Activated naive CD8-positive, alpha-beta T cell treated with anti-CD3 and anti-CD28 coated beads for 36 hours (primary cell): ENCODE data around the gene EMC1. TPM values are rescaled to one million over a fixed set of nuclear protein-coding genes. Genes with fewer than 3 reads are reported as not detected.
"Not testable (repeated sequence)": the region's sequence is repeated elsewhere in the genome, so short reads cannot be mapped to it uniquely, and the experiment has no call there.

Source experiments
- DNase-seq: peaks from one replicate; pipeline ENCODE4 v3.0.0; 2021
- H3K27ac Mint-ChIP-seq: one replicate; pipeline ENCODE4 v1.8.0; 2022; ENCODE audit warnings: mild to moderate bottlenecking, moderate library complexity, mixed read lengths
- H3K27me3 Mint-ChIP-seq: one replicate; pipeline ENCODE4 v1.8.0; 2022; ENCODE audit warnings: mild to moderate bottlenecking, mixed read lengths
- H3K36me3 Mint-ChIP-seq: one replicate; pipeline ENCODE4 v1.8.0; 2021; ENCODE audit warnings: mild to moderate bottlenecking, mixed read lengths
- H3K4me1 Mint-ChIP-seq: one replicate; pipeline ENCODE4 v1.8.0; 2021; ENCODE audit warnings: mixed read lengths
- H3K4me3 Mint-ChIP-seq: one replicate; pipeline ENCODE4 v1.8.0; 2022; ENCODE audit warnings: mild to moderate bottlenecking, moderate library complexity, mixed read lengths
- H3K9me3 Mint-ChIP-seq: one replicate; pipeline ENCODE4 v1.8.0; 2022; ENCODE audit warnings: mixed read lengths
- total RNA-seq, 2 experiments: library from RNA; stranded (reverse); gene quantifications; one replicate each; pipeline ENCODE4 v1.2.3, GENCODE V29; 2021

EMC1 gene
- total RNA-seq, 2 experiments from 2014 or later, result 49.9 to 53.8 TPM

DNA sequence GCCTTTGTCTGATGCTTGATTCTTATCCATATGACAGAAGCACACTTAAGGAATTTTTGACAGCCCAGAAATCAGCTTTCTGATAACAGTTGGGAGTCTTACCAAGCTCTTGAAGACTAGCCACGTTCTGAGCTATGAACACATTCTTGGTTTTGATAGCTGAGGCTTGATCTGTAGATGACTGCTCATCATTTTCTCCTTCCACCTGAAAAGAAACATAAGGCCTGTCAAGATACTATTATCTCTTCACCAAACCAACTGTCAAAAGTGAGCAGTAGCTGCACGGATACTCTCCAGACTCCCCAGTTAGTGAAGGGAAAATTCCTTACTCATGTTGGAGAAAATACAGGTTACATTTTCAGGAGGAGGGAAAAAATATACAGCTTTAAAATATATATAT, 53.5 kb downstream of the EMC1 start:
- H3K36me3 Mint-ChIP-seq, result peaks cover 21% of the 10 kb centered on the region
- H3K27me3 Mint-ChIP-seq, result no peaks in the 10 kb centered on the region
- H3K9me3 Mint-ChIP-seq, result no peaks in the 10 kb centered on the region

DNA sequence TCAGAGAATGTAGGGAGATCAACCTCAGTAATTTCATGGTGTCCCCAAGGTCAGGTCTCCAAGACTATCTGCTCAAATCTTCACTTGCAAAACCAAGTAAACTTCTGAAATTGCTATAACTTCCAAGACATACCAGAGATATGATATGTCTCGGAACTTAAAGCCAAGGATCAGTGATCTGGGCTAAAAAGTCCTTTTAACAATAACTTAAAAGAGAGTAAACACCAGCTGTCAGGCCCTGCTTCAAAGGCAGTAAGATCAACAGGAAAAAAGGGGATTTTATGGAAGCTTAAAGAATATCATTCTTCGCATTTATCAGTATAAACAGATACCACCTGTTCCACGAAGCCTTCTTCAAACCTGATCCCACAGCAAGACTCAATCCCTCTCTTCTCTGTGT, 55.0 kb downstream of the EMC1 start:
- Mint-ChIP-seq H3K4me1 (no peaks in the 10 kb centered on the region), H3K4me3 (no peak overlapping the region), H3K27ac (no peak overlapping the region), H3K36me3 (peaks cover 29% of the 10 kb centered on the region), H3K27me3 (no peaks in the 10 kb centered on the region), H3K9me3 (no peaks in the 10 kb centered on the region)
- DNase-seq, result no peak

More for the DNA sequence above, 53.5 kb downstream of the EMC1 start:
- DNase-seq, result no peak
- H3K27ac Mint-ChIP-seq, result no peak overlapping the region
- peaks cover 14% of the 10 kb centered on the region for H3K4me1 Mint-ChIP-seq
- H3K4me3 Mint-ChIP-seq, result no peak overlapping the region

DNA sequence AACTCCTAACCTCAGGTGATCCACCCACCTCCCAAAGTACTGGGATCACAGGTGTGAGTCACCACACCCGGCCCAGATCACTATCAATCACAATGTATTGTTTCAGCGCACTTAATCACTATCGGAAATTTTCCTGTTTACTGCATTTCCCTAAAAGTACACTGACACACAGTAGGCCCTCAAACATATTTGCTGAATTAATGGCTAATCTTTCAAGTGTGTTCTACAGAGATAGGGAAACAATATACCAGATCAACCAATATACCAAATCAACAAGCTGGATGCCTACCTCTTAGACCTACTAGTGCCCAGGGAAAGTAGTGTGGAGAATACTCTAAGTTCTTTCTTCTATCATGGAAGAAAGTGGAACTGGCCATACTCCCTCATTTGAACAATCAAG, 58.3 kb downstream of the EMC1 start:
- H3K36me3 Mint-ChIP-seq, result peaks cover 40% of the 10 kb centered on the region
- peaks cover 3% of the 10 kb centered on the region for H3K4me1 Mint-ChIP-seq
- no peak for DNase-seq
- H3K27me3 Mint-ChIP-seq, result no peaks in the 10 kb centered on the region
- H3K27ac Mint-ChIP-seq, result no peak overlapping the region
- H3K4me3 Mint-ChIP-seq, result no peak overlapping the region
- H3K9me3 Mint-ChIP-seq, result no peaks in the 10 kb centered on the region

DNA sequence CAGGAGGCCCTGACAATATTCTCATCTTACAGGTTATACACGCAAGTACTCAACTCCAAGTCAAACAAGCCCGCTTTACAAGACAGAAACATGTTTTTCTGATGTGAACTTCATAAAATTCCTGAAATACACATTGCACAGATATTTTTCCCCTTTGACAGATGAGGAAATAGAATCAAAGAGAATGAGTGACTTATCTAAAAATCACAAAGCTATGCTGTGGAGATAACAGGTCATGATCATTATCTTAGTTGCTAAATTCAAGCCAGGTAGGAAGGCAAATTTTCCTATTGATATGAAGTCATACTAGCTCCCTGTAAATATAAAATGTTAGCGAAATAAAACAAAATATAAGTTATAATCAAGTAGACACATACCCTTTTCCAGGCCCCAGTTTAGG, 59.5 kb downstream of the EMC1 start:
- Mint-ChIP-seq H3K36me3 (peaks cover 42% of the 10 kb centered on the region), H3K9me3 (no peaks in the 10 kb centered on the region), H3K4me1 (peaks cover 9% of the 10 kb centered on the region), H3K27me3 (no peaks in the 10 kb centered on the region), H3K27ac (no peak overlapping the region), H3K4me3 (no peak overlapping the region)
- DNase-seq, result no peak

DNA sequence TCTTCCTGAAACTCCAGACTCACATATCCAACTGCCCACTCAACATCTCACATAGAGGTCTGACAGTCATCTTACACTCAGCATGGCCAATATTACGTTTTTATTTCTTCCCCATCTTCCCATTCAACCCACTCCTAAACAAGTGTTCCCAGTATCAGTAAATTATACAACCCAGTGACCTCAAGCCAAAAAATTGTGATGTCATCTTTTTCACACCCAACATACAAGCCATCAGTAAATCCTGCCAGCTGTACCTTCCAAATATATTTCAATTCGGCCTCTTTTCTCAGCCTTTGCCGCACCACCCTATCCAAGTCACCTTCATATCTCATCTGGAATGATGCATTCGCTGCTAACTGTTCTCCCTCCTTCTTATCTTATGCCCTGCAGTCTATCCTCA, 60.9 kb downstream of the EMC1 start:
- no peaks in the 10 kb centered on the region for H3K27me3 Mint-ChIP-seq
- peaks cover 21% of the 10 kb centered on the region for H3K4me1 Mint-ChIP-seq
- no peak overlapping the region for H3K27ac Mint-ChIP-seq
- peaks cover 47% of the 10 kb centered on the region for H3K36me3 Mint-ChIP-seq
- no peaks in the 10 kb centered on the region for H3K9me3 Mint-ChIP-seq
- no peak overlapping the region for H3K4me3 Mint-ChIP-seq
- DNase-seq, result no peak

DNA sequence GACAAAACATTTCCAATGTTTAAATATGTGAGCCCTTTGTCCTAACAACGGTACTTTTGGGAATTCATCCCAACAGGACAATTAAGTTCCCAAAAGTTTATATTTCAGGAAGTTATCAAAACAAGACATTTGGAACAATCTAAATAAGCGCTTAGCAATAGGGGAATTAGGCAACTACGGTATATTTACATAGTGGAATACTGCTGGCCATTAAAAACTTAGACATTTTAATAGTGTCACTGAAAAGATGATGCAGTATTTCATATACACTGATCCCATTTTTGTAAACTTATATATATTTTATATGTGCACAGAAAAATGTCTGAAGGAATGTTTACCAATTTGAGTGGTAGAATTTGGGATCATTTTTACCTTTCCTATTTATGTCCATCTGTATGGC, 62.1 kb downstream of the EMC1 start:
- H3K27ac Mint-ChIP-seq, result no peak overlapping the region
- H3K9me3 Mint-ChIP-seq, result no peaks in the 10 kb centered on the region
- H3K4me1 Mint-ChIP-seq, result peaks cover 26% of the 10 kb centered on the region
- DNase-seq, result no peak
- H3K27me3 Mint-ChIP-seq, result no peaks in the 10 kb centered on the region
- no peak overlapping the region for H3K4me3 Mint-ChIP-seq
- peaks cover 49% of the 10 kb centered on the region for H3K36me3 Mint-ChIP-seq

DNA sequence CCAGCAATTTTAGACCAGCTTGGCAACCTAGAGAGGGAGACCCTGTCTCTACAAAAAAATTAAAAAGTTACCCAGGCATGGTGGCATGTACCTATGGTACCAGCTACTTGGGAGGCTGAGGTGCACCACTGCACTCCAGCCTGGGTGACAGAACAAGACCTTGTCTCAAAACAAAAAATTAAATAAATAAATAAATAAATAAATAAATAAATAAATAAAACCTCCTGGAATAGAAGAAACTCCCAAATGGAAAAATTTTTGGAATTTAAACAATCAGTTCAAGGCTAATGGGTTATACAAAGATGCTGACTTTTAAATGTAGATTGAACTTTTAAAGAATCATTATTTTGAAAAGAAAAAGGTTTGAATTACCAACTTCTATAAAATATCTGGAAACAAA, 63.5 kb downstream of the EMC1 start:
- Mint-ChIP-seq H3K9me3 (no peaks in the 10 kb centered on the region), H3K27me3 (no peaks in the 10 kb centered on the region), H3K4me1 (peaks cover 26% of the 10 kb centered on the region), H3K4me3 (no peak overlapping the region), H3K36me3 (peaks cover 52% of the 10 kb centered on the region), H3K27ac (no peak overlapping the region)
- no peak for DNase-seq

DNA sequence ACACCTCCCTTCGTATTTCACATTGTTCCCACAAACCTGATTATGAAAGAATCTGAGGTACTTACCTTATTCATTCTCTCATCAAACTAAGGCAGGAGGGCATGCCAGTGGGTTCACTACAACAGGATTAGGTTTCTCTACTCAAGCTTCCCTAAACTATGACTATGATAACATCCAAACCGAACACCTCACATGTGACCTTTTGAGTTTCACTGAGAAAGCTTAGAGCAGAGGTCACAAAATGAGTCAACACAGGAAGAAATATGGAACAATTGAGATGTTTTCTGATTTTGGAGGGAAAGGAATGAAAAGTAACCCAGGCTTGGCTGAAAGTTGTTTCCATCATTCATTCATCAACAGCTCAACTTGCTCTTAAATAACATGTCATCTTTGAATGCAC, 65.3 kb downstream of the EMC1 start:
- DNase-seq, result no peak

DNA sequence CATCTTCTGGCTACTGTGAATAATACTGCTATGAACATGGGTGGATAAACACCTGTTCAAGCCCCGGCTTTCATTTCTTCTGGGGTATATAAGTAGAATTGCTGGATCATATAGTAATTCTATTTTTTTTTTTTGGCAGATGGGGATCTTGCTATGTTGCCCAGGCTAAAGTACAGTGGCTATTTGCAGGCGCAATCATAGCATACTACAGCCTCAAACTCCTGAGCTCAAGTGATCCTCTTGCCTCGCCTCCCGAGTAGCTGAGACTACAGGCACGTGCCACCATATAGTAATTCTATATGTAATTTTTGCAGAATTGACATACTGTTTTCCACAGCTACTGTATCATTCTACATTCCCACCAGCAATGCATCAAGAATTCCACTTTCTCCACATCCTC, 69.1 kb downstream of the EMC1 start:
- Mint-ChIP-seq H3K27ac (no peak overlapping the region), H3K4me3 (no peak overlapping the region), H3K4me1 (peaks cover 37% of the 10 kb centered on the region), H3K36me3 (peaks cover 58% of the 10 kb centered on the region), H3K9me3 (no peaks in the 10 kb centered on the region), H3K27me3 (no peaks in the 10 kb centered on the region)
- DNase-seq, result no peak

More for the DNA sequence above, 65.3 kb downstream of the EMC1 start:
- Mint-ChIP-seq H3K36me3 (peaks cover 56% of the 10 kb centered on the region), H3K27ac (peak overlapping the region; percentile 87), H3K9me3 (no peaks in the 10 kb centered on the region), H3K4me3 (peak overlapping the region; percentile 30), H3K4me1 (peaks cover 31% of the 10 kb centered on the region), H3K27me3 (no peaks in the 10 kb centered on the region)

DNA sequence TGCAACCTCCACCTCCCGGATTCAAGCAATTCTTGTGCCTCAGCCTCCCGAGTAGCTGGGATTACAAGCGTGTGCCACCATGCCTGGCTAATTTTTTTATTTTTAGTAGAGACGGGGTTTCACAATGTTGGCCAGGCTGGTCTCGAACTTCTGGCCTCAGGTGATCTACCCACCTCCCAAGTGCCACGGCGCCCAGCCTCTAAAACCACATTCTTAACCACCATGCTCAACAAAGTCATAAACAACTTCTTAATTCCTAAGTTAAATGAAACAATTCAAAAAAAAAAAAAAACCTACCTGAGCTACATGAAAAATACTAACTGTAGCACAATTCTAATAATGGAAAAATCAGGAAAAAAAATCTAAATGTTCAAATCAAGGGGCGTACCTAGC, 71.1 kb downstream of the EMC1 start:
- Mint-ChIP-seq H3K27ac (peak overlapping the region; percentile 73), H3K36me3 (peaks cover 55% of the 10 kb centered on the region), H3K4me1 (peaks cover 21% of the 10 kb centered on the region)
- not testable (repeated sequence) for DNase-seq, H3K9me3 Mint-ChIP-seq, H3K27me3 Mint-ChIP-seq, H3K4me3 Mint-ChIP-seq

DNA sequence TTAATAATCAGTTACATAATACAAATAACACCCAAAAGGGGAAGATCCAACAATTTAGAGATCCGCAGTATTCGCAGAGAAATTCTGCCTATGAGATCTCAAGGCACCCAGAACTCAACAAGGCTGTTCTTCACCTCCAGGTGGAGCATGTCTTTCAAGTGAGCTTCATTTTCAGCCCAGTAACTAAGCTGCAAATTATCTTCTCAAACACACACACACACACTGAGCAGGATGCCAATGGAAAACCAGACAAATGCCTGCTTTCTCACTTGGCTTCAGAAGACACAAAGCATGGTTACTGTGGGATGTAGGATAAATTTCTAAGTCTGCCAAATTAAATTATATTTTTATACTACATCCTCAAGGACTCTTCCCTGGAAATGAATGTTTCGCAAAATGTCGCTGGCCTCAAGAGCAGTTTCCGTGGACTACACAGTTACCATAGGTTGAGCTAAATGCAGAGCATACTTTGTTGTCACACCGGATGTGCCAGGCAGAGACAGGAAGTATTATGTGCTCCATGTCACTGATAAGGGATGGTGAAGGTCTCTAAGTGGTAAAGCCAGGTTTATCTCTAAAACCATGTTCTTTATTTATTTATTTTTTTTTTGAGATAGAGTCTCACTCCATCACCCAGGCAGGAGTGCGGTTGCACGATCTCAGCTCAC, 71.6 kb downstream of the EMC1 start:
- peaks cover 19% of the 10 kb centered on the region for H3K4me1 Mint-ChIP-seq
- peak; percentile 8 for DNase-seq
- no peaks in the 10 kb centered on the region for H3K9me3 Mint-ChIP-seq
- H3K4me3 Mint-ChIP-seq, result no peak overlapping the region
- H3K27ac Mint-ChIP-seq, result peak overlapping the region; percentile 73
- no peaks in the 10 kb centered on the region for H3K27me3 Mint-ChIP-seq
- peaks cover 55% of the 10 kb centered on the region for H3K36me3 Mint-ChIP-seq

DNA sequence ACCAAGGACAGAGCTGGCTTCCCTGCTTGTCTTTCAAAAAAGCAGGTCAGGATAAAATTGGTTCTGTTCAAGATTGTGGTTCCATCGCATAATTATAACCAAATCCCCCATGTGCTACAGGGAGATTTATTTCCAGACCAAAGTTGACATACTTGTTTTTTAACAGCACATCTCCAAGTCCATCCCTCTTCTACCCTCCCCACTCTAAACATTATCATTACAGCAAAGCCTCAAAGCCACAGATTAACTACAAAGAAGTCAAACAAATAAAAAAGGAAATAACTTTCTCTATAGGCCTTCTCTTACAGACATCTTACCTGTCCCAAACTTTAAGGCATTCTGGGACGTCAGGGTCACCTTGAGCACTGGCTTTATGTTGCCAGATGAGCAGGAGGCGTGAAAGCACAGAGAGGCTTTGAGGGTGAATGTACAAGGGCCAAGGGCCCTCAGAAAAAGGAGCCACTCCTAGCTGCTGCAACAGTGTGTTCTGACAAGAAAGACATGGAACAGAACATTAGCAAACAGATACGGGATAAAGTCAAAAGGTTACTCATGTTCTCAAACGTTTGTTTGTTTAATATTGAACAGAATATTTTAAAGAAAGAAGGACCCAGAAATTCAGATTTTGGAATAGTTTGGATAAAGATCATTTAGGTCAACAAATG, 72.5 kb downstream of the EMC1 start:
- no peak for DNase-seq
- Mint-ChIP-seq H3K4me1 (peaks cover 17% of the 10 kb centered on the region), H3K36me3 (peaks cover 53% of the 10 kb centered on the region), H3K9me3 (no peaks in the 10 kb centered on the region), H3K27me3 (no peaks in the 10 kb centered on the region), H3K4me3 (no peak overlapping the region), H3K27ac (peak overlapping the region; percentile 5)

DNA sequence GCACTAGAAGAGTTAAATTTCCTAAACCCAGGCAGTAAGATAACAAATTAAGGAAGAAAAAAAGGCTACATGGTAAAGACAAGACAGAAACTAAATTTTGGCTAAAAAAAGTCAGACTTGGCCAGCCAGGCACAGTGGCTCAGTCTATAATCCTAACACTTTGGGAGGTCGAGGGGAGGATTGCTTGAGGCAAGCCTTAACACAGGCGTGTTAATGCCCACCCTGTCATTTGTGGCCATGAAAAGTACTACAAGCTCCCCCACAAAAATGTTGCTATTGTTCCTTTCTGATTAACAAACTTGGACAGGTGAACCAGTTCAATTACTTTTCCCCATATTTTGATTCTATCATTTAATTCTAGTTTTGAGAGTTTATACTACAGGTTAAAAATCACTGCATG, 73.5 kb downstream of the EMC1 start:
- peaks cover 17% of the 10 kb centered on the region for H3K4me1 Mint-ChIP-seq
- H3K9me3 Mint-ChIP-seq, result no peaks in the 10 kb centered on the region
- no peak overlapping the region for H3K27ac Mint-ChIP-seq
- peaks cover 50% of the 10 kb centered on the region for H3K36me3 Mint-ChIP-seq
- no peaks in the 10 kb centered on the region for H3K27me3 Mint-ChIP-seq
- no peak overlapping the region for H3K4me3 Mint-ChIP-seq
- DNase-seq, result no peak

DNA sequence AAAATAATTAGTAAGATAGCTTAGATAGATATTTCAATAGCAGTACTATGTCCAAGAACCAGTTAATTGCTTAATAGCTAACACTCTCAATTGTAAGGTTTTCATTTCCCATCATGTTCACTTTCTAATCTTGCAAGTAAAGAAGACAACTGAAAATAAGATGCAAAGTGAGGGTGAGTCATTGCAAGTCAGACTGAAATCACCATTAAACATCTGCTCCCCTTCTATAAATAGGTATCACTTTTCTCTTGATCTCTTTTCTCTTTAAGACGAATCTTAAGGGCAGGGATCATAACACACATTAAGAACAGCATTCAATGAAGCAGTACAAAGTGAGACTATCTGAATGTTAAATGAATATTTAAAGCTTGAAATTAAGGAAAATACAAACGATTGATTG, 81.7 kb downstream of the EMC1 start:
- no peak for DNase-seq
- no peaks in the 10 kb centered on the region for H3K9me3 Mint-ChIP-seq
- H3K27me3 Mint-ChIP-seq, result no peaks in the 10 kb centered on the region
- H3K27ac Mint-ChIP-seq, result peak overlapping the region; percentile 93
- no peak overlapping the region for H3K4me3 Mint-ChIP-seq
- peaks cover 19% of the 10 kb centered on the region for H3K4me1 Mint-ChIP-seq
- peaks cover 46% of the 10 kb centered on the region for H3K36me3 Mint-ChIP-seq

DNA sequence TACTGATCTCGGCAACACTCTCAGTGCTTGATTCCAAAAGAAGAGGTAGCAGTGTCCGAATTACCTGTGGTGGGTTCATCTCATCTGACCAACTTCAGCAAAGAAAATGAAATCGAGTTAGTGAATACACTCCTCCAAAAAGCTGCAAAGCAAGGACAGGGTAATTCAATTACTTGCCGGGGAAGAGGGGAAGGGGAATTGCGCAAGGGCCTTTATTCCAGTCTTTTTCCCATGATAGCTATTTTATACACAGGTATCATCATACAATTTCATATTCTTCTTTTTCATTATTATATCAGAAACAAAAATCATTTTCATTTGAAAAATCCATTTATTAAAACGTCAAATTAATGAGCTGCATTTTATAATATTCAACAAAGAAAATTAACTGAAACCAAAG, 84.2 kb downstream of the EMC1 start:
- Mint-ChIP-seq H3K27me3 (no peaks in the 10 kb centered on the region), H3K36me3 (peaks cover 52% of the 10 kb centered on the region), H3K9me3 (no peaks in the 10 kb centered on the region), H3K4me1 (peaks cover 19% of the 10 kb centered on the region), H3K27ac (no peak overlapping the region), H3K4me3 (no peak overlapping the region)
- no peak for DNase-seq

DNA sequence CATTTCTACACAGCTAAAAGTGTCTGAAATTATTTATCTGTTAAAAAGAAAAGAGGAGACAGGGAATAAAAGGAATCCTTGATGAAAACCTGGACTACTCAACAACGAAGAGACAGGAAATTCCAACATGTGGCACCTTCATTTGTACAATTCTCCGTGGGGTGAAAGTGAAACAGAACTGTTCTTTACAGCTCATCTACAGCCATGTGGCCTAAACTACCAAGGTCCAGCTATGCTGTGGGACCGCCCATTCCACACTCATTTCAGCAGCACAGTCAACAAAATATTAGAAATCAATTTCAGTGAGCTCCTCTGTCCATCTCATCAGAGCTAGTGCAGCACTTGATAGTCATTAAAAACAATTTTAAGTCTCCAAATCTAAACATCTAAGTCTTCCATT, 85.3 kb downstream of the EMC1 start:
- peaks cover 19% of the 10 kb centered on the region for H3K4me1 Mint-ChIP-seq
- no peaks in the 10 kb centered on the region for H3K27me3 Mint-ChIP-seq
- H3K4me3 Mint-ChIP-seq, result no peak overlapping the region
- no peak overlapping the region for H3K27ac Mint-ChIP-seq
- H3K36me3 Mint-ChIP-seq, result peaks cover 55% of the 10 kb centered on the region
- no peaks in the 10 kb centered on the region for H3K9me3 Mint-ChIP-seq
- no peak for DNase-seq
